ENCODE results near the gene DNAJC16.

DNAJC16 gene

GRCh38 chr1:15559189-15559810, 32.7 kb downstream of the DNAJC16 start:
- Histone ChIP-seq H2AFZ (ENCODE audit: low read depth, low read length, severe bottlenecking) (no peak overlapping the region), H3F3A (ENCODE audit: insufficient read depth) (0 out of 2 replicates have a peak, but pooled peaks cover under 1% of the 10 kb centered on the region), H3K9me2 (replicated peaks; ENCODE audit: insufficient read depth, low read length) (no peaks in the 10 kb centered on the region), H4K20me1 (ENCODE audit: low read depth, low read length) (no peaks in the 10 kb centered on the region), H3K27ac (ENCODE audit: low read depth, low read length) (no peak overlapping the region), H3K9ac (ENCODE audit: low read length) (no peak overlapping the region), H3K79me2 (ENCODE audit: insufficient read depth, low read length) (no peaks in the 10 kb centered on the region), H3K9me3 (ENCODE audit: insufficient read depth, low read length) (no peaks in the 10 kb centered on the region), H3K36me3 (ENCODE audit: low read length) (0 out of 2 replicates have a peak, but pooled peaks cover 2% of the 10 kb centered on the region), H3K4me3 (ENCODE audit: insufficient read depth, low read length, poor library complexity, severe bottlenecking) (no peak overlapping the region), H3K4me2 (ENCODE audit: low read depth, low read length, poor library complexity, severe bottlenecking) (no peak overlapping the region), H3K27me3 (ENCODE audit: low read length) (no peaks in the 10 kb centered on the region)
- TF ChIP-seq, protein P1, sequence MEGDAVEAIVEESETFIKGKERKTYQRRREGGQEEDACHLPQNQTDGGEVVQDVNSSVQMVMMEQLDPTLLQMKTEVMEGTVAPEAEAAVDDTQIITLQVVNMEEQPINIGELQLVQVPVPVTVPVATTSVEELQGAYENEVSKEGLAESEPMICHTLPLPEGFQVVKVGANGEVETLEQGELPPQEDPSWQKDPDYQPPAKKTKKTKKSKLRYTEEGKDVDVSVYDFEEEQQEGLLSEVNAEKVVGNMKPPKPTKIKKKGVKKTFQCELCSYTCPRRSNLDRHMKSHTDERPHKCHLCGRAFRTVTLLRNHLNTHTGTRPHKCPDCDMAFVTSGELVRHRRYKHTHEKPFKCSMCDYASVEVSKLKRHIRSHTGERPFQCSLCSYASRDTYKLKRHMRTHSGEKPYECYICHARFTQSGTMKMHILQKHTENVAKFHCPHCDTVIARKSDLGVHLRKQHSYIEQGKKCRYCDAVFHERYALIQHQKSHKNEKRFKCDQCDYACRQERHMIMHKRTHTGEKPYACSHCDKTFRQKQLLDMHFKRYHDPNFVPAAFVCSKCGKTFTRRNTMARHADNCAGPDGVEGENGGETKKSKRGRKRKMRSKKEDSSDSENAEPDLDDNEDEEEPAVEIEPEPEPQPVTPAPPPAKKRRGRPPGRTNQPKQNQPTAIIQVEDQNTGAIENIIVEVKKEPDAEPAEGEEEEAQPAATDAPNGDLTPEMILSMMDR (IDR thresholded peaks at IDR 0.05; ENCODE audit: insufficient read depth, low read length, poor library complexity, severe bottlenecking), result no peak
- no peak for TF ChIP-seq EZH2phosphoT487 (conservative IDR thresholded peaks at IDR 0.05; ENCODE audit: low read length)

DNA sequence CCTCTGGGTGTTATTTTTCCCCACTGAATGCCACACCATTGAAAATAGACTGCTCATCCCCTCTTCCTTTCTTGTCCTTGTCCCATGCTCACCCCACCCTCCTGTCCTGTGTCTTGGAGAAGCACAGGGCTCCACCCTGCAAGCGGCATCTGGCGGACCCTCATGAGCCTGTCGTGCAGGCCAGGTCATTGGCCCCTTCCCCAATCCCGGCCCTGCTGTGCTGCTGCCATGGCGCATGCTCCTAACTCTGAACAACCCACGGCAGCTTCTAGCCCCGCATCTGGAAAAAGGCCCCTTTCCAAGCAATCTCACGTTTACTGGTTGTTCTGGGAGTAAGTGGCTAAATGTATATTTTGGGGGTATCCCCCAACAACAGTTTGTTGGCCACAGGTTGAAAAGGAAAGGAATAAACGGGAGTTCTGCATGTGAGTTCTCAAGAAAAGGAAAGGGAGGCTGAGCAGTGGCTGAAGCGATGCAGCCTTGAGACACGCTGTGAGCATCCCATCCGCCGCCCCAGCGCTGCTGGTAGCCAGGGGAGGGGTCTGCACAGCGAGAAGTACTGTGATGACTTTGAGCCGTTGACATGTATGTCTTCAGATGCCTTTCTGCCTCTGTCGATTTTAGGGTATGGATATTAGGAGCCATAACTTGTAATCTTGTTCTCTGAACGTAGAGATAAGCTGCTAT, 41.9 kb downstream of the DNAJC16 start:
- Histone ChIP-seq H3F3A (ENCODE audit: insufficient read depth) (peaks cover 19% of the 10 kb centered on the region), H3K79me2 (ENCODE audit: insufficient read depth, low read length) (no peaks in the 10 kb centered on the region), H3K27ac (ENCODE audit: low read depth, low read length) (no peak overlapping the region), H2AFZ (ENCODE audit: low read depth, low read length, severe bottlenecking) (no peak overlapping the region), H3K4me2 (ENCODE audit: low read depth, low read length, poor library complexity, severe bottlenecking) (no peak overlapping the region), H3K4me3 (ENCODE audit: insufficient read depth, low read length, poor library complexity, severe bottlenecking) (no peak overlapping the region), H3K36me3 (ENCODE audit: low read length) (peaks cover 7% of the 10 kb centered on the region; the same call in 1 of the 2 replicates), H3K27me3 (ENCODE audit: low read length) (no peaks in the 10 kb centered on the region), H4K20me1 (ENCODE audit: low read depth, low read length) (no peaks in the 10 kb centered on the region), H3K9me3 (ENCODE audit: insufficient read depth, low read length) (no peaks in the 10 kb centered on the region), H3K9me2 (replicated peaks; ENCODE audit: insufficient read depth, low read length) (no peaks in the 10 kb centered on the region), H3K9ac (ENCODE audit: low read length) (no peak overlapping the region)
- TF ChIP-seq, protein P1 (IDR thresholded peaks at IDR 0.05; ENCODE audit: insufficient read depth, low read length, poor library complexity, severe bottlenecking), result no peak

GRCh38 chr1:15570861-15571260, 44.2 kb downstream of the DNAJC16 start:
- Histone ChIP-seq H3K9ac (ENCODE audit: low read length) (no peak overlapping the region), H3K4me2 (ENCODE audit: low read depth, low read length, poor library complexity, severe bottlenecking) (no peak overlapping the region)

More at GRCh38 chr1:15570861-15571260, 44.2 kb downstream of the DNAJC16 start:
- peaks cover 22% of the 10 kb centered on the region for H3F3A ChIP-seq (ENCODE audit: insufficient read depth)
- no peaks in the 10 kb centered on the region for H4K20me1 ChIP-seq (ENCODE audit: low read depth, low read length)
- 0 out of 2 replicates have a peak, but pooled peaks cover 2% of the 10 kb centered on the region for H3K36me3 ChIP-seq (ENCODE audit: low read length)
- peak overlapping the region; percentile 81 for H3K27ac ChIP-seq (ENCODE audit: low read depth, low read length)
- no peaks in the 10 kb centered on the region for H3K79me2 ChIP-seq (ENCODE audit: insufficient read depth, low read length)
- no peaks in the 10 kb centered on the region for H3K9me3 ChIP-seq (ENCODE audit: insufficient read depth, low read length)
- no peak overlapping the region for H2AFZ ChIP-seq (ENCODE audit: low read depth, low read length, severe bottlenecking)
- H3K9me2 ChIP-seq (replicated peaks; ENCODE audit: insufficient read depth, low read length), result no peaks in the 10 kb centered on the region
- no peak overlapping the region for H3K4me3 ChIP-seq (ENCODE audit: insufficient read depth, low read length, poor library complexity, severe bottlenecking)
- no peaks in the 10 kb centered on the region for H3K27me3 ChIP-seq (ENCODE audit: low read length)
- TF ChIP-seq, protein P1 (IDR thresholded peaks at IDR 0.05; ENCODE audit: insufficient read depth, low read length, poor library complexity, severe bottlenecking), result no peak

All from SU-DHL-6 (cell line).